CD4-positive, alpha-beta T cell treated with Interleukin-2 at 100 ng/mL for 4 hours (primary cell): ENCODE measurements around the gene BAZ2B.
"Not testable (repeated sequence)": the region's sequence is repeated elsewhere in the genome, so short reads cannot be mapped to it uniquely, and the experiment has no call there.

Experiments used
- DNase-seq: peaks from one replicate; pipeline ENCODE4 v3.0.0-alpha.2; 2020; ENCODE audit warnings: low spot score

Gene BAZ2B, protein sequence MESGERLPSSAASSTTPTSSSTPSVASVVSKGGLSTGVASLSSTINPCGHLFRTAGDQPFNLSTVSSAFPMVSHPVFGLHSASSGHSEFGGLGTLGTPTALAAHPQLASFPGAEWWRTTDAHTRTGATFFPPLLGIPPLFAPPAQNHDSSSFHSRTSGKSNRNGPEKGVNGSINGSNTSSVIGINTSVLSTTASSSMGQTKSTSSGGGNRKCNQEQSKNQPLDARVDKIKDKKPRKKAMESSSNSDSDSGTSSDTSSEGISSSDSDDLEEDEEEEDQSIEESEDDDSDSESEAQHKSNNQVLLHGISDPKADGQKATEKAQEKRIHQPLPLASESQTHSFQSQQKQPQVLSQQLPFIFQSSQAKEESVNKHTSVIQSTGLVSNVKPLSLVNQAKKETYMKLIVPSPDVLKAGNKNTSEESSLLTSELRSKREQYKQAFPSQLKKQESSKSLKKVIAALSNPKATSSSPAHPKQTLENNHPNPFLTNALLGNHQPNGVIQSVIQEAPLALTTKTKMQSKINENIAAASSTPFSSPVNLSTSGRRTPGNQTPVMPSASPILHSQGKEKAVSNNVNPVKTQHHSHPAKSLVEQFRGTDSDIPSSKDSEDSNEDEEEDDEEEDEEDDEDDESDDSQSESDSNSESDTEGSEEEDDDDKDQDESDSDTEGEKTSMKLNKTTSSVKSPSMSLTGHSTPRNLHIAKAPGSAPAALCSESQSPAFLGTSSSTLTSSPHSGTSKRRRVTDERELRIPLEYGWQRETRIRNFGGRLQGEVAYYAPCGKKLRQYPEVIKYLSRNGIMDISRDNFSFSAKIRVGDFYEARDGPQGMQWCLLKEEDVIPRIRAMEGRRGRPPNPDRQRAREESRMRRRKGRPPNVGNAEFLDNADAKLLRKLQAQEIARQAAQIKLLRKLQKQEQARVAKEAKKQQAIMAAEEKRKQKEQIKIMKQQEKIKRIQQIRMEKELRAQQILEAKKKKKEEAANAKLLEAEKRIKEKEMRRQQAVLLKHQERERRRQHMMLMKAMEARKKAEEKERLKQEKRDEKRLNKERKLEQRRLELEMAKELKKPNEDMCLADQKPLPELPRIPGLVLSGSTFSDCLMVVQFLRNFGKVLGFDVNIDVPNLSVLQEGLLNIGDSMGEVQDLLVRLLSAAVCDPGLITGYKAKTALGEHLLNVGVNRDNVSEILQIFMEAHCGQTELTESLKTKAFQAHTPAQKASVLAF (N-terminal part only)

GRCh38 chr2:159616286-159616701, at the start of gene BAZ2B:
Gene BAZ2B, minus strand, starts transcription at chr2:159616548. Its CDS starts 137,829 bp downstream, at chr2:159478719.
- DNase-seq: no peak

- no peak for DNase-seq
Measured at GRCh38 chr2:159661286-159661685, 44.9 kb upstream of the BAZ2B start.

GRCh38 chr2:159658881-159659873, 42.8 kb upstream of the BAZ2B start:
- no peak for DNase-seq

GRCh38 chr2:159653962-159654361, 37.6 kb upstream of the BAZ2B start:
- DNase-seq: no peak

GRCh38 chr2:159651884-159652283, 35.5 kb upstream of the BAZ2B start:
- no peak for DNase-seq

GRCh38 chr2:159650574-159650973, 34.2 kb upstream of the BAZ2B start:
- DNase-seq: no peak

DNA sequence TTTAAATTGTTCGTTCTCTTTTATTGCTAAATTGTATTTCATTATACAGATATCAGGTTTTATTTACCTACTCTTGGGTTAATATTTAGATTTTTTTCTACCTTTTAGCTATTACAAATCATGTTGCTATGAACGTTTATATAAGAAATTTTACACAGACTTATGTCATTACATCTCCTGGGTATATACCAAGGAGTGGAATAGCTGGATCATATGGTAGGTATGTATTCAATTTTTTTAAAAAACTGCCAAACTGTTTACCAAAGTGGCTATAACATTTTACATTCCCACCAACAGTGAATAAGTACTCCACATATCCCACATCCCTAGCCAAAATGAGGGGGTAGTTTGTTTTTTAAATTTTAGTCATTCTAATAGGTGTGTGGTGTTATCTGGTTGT, 32.3 kb upstream of the BAZ2B start:
- no peak for DNase-seq

DNA sequence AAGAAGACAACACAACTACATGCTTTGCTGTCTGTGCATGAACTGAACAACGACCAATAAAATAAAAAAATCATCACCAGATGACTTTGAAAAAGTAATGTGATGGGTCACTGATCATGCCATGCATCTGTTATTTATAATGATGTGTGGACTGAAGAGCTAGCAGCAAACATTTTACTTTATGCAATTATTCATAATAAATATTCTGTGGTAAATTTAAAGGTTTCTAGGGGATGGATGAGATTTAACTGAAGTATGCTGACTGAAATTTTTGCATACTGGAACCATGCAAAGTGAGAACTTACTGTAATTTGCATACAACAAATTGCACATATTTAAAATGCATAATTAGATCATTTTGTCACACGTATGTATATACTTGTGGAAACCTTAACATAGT, 31.3 kb upstream of the BAZ2B start:
- DNase-seq: no peak

- no peak for DNase-seq
Measured at GRCh38 chr2:159640176-159640575, 23.8 kb upstream of the BAZ2B start.

GRCh38 chr2:159639712-159640111, 23.4 kb upstream of the BAZ2B start:
- no peak for DNase-seq

DNA sequence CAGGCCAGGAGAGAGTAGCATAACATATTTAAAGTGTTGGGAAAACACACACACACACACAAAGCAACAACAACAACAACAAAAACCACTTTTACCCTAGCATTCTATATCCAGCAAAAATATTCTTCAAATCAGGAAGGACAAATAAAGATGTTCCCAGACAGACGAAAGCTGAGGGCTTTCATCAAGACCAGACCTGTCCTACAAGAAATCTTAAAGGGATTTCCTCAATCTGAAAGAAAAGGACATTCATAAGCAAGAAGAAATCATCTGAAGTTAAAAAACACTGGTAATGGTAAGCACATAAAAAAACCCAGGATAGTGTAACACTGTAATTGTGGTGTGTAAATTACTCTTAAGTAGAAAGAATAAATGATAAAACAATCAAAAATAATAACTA, 22.7 kb upstream of the BAZ2B start:
- no peak for DNase-seq

DNA sequence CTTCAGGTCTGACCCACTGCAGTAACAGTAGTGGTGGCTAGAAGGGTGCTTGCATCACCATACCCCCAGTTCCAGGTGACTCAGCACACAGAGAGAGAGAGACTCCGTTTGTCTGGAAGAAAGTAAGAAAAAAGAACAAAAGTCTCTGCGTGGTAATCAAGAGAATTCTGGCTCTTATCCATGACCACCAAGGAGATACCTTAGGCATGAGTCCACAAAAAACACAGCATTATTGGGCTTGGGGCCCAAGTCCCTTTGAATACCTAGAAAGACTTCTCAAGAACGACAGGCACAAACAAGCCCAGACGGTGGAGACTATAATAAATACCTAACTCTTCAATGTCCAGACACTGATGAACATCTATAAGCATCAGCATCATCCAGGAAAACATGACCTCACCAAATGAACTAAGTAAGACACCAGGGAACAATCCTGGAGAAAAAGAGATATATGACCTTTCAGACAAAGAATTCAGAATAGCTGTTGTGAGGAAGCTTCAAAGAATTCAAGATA, 21.7 kb upstream of the BAZ2B start:
- no peak for DNase-seq

- no peak for DNase-seq
Measured at GRCh38 chr2:159637240-159637639, 20.9 kb upstream of the BAZ2B start.

- no peak for DNase-seq
Measured at GRCh38 chr2:159635006-159635789, 18.9 kb upstream of the BAZ2B start.

DNA sequence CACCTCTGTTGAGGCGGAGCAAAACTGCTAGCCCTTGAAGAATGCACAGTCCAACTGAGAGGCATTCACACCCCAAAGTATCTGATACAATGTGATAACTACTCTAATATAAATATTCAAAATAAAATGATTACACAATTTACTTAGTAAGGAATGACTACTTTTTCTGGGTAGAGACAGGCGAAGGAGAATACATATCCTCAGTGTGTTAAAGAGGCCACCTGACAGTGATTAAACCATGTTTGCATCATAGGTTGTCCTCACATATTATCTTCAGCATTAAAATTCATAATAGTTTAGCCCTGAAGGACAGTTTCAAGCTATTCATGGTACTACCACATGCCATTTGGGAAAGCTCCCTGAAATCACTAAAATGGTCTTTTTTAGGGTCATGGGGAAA, 16.9 kb upstream of the BAZ2B start:
- DNase-seq: no peak

DNA sequence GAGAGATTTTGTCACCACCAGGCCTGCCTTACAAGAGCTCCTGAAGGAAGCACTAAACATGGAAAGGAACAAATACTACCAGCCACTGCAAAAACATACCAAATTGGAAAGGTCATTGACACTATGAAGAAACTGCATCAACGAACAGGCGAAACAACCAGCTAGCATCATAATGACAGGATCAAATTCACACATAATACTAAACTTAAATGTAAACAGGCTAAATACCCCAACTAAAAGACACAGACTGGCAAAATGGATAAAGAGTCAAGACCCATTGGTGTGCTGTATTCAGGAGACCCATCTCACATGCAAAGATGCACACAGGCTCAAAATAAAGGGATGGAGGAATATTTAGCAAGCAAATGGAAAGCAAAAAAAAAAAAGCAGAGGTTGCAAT, 9.3 kb upstream of the BAZ2B start:
- not testable (repeated sequence) for DNase-seq

- DNase-seq: no peak
Measured at GRCh38 chr2:159623436-159623835, 7.1 kb upstream of the BAZ2B start.

DNA sequence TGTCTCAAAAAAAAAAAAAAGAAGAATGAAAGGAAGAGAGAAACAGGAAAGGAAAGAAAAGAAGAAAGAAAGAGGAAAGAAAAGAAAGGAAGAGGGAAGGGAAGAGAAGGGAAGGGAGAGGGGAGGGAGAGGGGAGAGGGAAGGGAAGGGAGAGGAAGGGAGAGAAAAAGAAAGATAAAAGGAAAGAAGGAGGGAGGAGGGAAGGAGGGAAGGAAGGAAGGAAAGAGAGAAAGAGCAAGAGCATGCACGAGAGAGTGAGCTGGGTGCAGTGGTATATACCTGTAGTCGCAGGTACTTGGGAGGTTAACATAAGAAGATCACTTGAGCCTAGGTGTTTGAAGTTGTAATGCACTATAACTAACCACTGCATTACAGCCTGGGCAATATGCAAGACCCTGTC, 6.6 kb upstream of the BAZ2B start:
- DNase-seq: no peak

GRCh38 chr2:159620796-159621195, 4.4 kb upstream of the BAZ2B start:
- no peak for DNase-seq

GRCh38 chr2:159617646-159618045, 1.3 kb upstream of the BAZ2B start:
- no peak for DNase-seq
